Right hindlimb (tissue), 1 donor: Measurements from ENCODE around the gene ABCC5.
"Not testable (repeated sequence)": the region's sequence is repeated elsewhere in the genome, so short reads cannot be mapped to it uniquely, and the experiment has no call there.

ENCODE experiments used
- DNase-seq: peaks from one replicate; pipeline ENCODE4 v3.0.0-alpha.2; 2018

Gene ABCC5

DNA sequence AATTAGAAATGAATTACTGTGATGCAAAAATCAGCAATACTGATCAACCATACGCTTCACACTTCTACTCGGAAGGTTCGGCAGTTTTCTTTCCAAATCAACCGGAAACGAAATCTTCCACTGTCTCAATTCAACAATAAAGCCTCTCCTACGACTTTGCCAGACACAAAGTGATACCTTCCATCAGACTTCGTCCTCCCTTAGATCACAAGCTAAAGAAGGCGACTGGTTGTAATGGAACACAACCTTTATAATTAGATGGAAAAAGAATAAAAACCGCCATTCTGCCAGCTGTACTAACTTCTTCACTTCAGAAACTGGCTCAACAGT is 133.6 kb downstream of the ABCC5 start:
- no peak for DNase-seq

DNA sequence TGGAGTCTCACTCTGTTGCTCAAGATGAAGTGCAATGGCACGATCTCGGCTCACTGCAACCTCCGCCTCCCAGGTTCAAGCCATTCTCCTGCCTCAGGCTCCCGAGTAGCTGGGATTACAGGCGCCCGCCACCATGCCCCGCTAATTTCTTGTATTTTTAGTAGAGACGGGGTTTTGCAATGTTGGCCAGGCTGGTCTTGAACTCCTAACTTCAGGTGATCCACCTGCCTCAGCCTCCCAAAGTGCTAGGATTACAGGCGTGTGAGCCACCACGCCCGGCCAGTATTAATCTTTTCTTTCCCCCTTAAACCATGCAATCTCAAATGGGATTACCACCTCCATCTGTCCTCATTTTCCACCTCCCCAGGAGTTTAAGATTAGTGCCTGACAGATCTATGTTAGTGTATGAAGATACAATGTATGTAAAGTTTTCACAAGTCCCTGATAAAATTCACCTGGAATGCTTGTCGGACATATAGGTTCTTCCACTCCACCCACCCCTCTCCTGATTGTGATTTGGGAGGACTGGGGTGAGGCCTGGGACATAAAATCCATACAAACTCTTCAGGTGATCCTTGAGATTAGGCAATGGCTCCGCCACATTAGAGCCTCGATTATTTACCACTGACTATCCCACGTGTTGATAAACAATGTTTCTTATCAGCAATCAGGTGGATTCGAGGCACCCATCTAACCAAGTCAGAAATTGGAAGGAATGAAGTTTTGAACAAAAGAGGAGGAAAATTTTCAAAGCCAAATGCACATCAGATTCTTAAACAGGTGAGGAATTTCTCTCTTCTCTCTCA is 134.2 kb downstream of the ABCC5 start:
- DNase-seq: no peak

GRCh38 chr3:183880121-183880520 is 137.6 kb downstream of the ABCC5 start:
- DNase-seq: no peak

DNA sequence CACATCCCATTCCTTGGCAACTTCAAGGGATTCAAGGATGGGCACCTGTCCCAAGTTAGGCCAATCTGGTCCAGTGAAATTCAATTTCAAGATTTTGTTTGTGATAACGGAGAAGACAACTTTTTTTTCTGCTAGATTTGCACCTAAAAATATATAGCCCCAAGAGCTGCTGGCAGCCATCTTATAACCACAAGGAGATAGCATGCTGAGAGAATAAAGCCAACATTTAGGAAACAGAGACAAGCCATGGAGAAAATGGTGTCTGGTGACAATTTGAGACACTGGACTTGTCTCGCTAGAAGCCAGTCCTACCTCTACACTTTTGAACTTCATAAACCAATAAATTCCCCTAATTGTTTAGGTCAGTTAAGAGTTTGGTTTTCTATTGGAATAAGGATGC is 138.4 kb downstream of the ABCC5 start:
- DNase-seq: no peak

DNA sequence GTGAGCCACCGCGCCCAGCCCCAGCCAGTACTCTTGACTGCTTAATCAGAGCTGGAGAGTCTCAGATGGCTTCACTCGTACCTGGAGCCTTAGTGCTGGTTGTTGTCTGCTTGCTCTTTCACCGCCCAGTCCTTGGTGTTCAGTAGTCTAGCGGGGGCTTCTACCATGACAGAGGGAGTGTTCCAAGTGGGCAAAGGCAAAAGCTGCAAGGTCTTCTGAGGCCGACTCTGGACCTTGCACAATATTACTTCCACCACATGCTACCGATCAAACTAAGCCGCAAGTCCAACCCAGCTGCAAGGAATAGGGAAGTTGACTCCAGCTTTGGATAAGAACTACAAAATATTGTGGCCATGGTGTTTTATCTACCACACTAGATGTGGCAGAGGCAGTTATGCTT is 139.6 kb downstream of the ABCC5 start:
- DNase-seq: no peak

- not testable (repeated sequence) for DNase-seq
These were observed 140.5 kb downstream of the ABCC5 start for GRCh38 chr3:183877227-183877626.

GRCh38 chr3:183875411-183875810 is 142.3 kb downstream of the ABCC5 start:
- no peak for DNase-seq

DNA sequence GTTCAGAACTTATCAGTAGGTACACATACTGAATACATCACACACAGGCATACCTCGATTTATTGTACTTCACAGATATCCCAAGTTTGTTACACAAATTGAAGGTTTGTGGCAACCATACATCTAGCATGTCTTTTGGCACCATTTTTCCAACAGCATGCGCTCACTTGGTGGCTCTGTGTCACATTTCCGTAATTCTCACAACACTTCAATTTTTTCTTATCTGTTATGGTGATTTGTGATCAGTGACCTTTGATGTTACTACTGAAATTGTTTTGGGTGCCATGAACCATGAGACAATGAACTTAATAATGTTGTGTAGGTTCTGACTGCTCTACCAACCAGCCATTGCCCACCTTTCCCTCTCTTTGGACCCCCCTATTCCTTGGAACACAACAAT is 143.8 kb downstream of the ABCC5 start:
- DNase-seq: no peak

DNA sequence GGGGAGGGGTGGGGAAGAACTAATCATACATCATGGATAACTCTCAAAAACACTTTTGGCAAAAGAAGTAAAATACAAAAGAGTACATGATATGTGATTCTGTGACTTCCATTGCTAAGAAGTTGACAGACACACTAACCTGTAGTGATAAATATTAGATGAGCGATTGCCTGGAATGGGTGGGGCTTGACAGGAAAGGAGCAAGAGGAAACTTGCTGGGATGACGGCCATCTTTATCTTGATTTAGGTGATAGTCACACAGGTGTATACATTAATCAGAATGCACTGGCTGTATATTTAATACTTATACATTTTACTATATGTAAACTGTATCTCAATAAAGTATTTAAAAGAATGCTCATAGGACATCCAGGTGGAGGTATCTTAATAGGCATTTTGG is 146.1 kb downstream of the ABCC5 start:
- DNase-seq: no peak

- DNase-seq: no peak
These were observed 147.1 kb downstream of the ABCC5 start for GRCh38 chr3:183870563-183870962.
